MCF 10A (cell line): ENCODE data around the gene RHPN2. TPM values are rescaled to one million over a fixed set of nuclear protein-coding genes. Genes with fewer than 3 reads are reported as not detected.
"Not testable (repeated sequence)": the region's sequence is repeated elsewhere in the genome, so short reads cannot be mapped to it uniquely, and the experiment has no call there.

Source experiments
- BruUV-seq: library from RNA; stranded (reverse); fragments of 400-500 nt; replicated peaks from 2 replicates; lab custom pipeline; 2021; lab: Mats Ljungman, UMichigan
- CTCF ChIA-PET: fragments of 300-600 bp; sonication (Branson Sonifier 250); formaldehyde crosslinking; extraction: SDS; loops from one replicate; lab custom pipeline; 2021; ENCODE audit warnings: antibody characterized with exemption, inconsistent platforms; lab: Yijun Ruan, JAX
- POLR2A ChIA-PET: fragments of 300-600, 350-650 bp; sonication (Branson Sonifier 250); formaldehyde crosslinking; extraction: SDS; loops from one replicate; lab custom pipeline; 2020; ENCODE audit warnings: antibody characterized with exemption, inconsistent platforms; lab: Yijun Ruan, JAX
- DNase-seq: peaks from one replicate; pipeline ENCODE4 v3.0.0-alpha.2; 2018; ENCODE audit not compliant: unreplicated experiment
- H3K27ac Mint-ChIP-seq: one replicate; pipeline ENCODE4 v1.8.0; 2022; ENCODE audit warnings: mild to moderate bottlenecking, low read depth, mixed read lengths; ENCODE audit not compliant: unreplicated experiment
- H3K27me3 Mint-ChIP-seq: one replicate; pipeline ENCODE4 v1.8.0; 2022; ENCODE audit warnings: mixed read lengths; ENCODE audit not compliant: insufficient read depth, unreplicated experiment
- H3K36me3 Mint-ChIP-seq: one replicate; pipeline ENCODE4 v1.8.0; 2022; ENCODE audit warnings: mild to moderate bottlenecking, moderate library complexity, mixed read lengths; ENCODE audit not compliant: insufficient read depth, unreplicated experiment
- H3K4me1 Mint-ChIP-seq: one replicate; pipeline ENCODE4 v1.8.0; 2022; ENCODE audit warnings: mixed read lengths; ENCODE audit not compliant: insufficient read depth, unreplicated experiment
- H3K4me3 Mint-ChIP-seq: one replicate; pipeline ENCODE4 v1.8.0; 2022; ENCODE audit warnings: mild to moderate bottlenecking, moderate library complexity, mixed read lengths; ENCODE audit not compliant: unreplicated experiment
- H3K9me3 Mint-ChIP-seq: one replicate; pipeline ENCODE4 v1.8.0; 2022; ENCODE audit warnings: mixed read lengths; ENCODE audit not compliant: unreplicated experiment
- CTCF ChIP-seq: fragments of 200-600 bp; IDR thresholded peaks from one replicate; pipeline ENCODE4 v1.8.0; 2022; ENCODE audit warnings: antibody characterized with exemption, mild to moderate bottlenecking; ENCODE audit not compliant: unreplicated experiment
- intact Hi-C: fragments of 100-400 bp; cut with micrococcal nuclease; formaldehyde crosslinking; loops from 2 replicates; pipeline ENCODE4 v1.14.1; 2022
- total RNA-seq: library from RNA; stranded (reverse); gene quantifications from 2 replicates; pipeline ENCODE4 v1.2.3, GENCODE V29; 2022

RHPN2 gene
- total RNA-seq, 1 experiment from 2014 or later = 5.5 TPM

- DNase-seq = no peak
- no peak for TF ChIP-seq CTCF
- peaks cover 6% of the 10 kb centered on the region for H3K36me3 Mint-ChIP-seq
- no peaks in the 10 kb centered on the region for H3K27me3 Mint-ChIP-seq
- peak overlapping the region; percentile 31 for H3K27ac Mint-ChIP-seq
- no peaks in the 10 kb centered on the region for H3K9me3 Mint-ChIP-seq
- H3K4me3 Mint-ChIP-seq = no peak overlapping the region
- H3K4me1 Mint-ChIP-seq = no peaks in the 10 kb centered on the region
- intact Hi-C loops = no loop called here
- no TSS peak for BruUV-seq
- ChIA-PET CTCF (no interaction called here), POLR2A (no interaction called here)
These were observed 40.3 kb downstream of the RHPN2 start for GRCh38 chr19:33024398-33024797.

GRCh38 chr19:33022472-33023116, 42.1 kb downstream of the RHPN2 start:
- no peaks in the 10 kb centered on the region for H3K27me3 Mint-ChIP-seq

GRCh38 chr19:33010891-33011290, 53.8 kb downstream of the RHPN2 start:
- POLR2A ChIA-PET, H3K27ac Mint-ChIP-seq, DNase-seq, H3K4me3 Mint-ChIP-seq, BruUV-seq, H3K9me3 Mint-ChIP-seq, H3K4me1 Mint-ChIP-seq, intact Hi-C loops, CTCF ChIA-PET, H3K27me3 Mint-ChIP-seq: not testable (repeated sequence)
- H3K36me3 Mint-ChIP-seq = peaks cover 34% of the 10 kb centered on the region

More at GRCh38 chr19:33022472-33023116, 42.1 kb downstream of the RHPN2 start:
- BruUV-seq = no TSS peak
- no peak for TF ChIP-seq CTCF
- no peak overlapping the region for H3K4me3 Mint-ChIP-seq
- intact Hi-C loops = no loop called here
- DNase-seq = no peak
- no peak overlapping the region for H3K27ac Mint-ChIP-seq
- peaks cover 10% of the 10 kb centered on the region for H3K36me3 Mint-ChIP-seq
- H3K4me1 Mint-ChIP-seq = no peaks in the 10 kb centered on the region
- CTCF ChIA-PET = interaction anchor here (0.6 to 0.8 kb wide), 3 partner anchors 46 to 958 kb away, joined by 3 read pairs; no protein-coding TSS in a partner anchor
- H3K9me3 Mint-ChIP-seq = no peaks in the 10 kb centered on the region
- POLR2A ChIA-PET = no interaction called here

- no peaks in the 10 kb centered on the region for H3K9me3 Mint-ChIP-seq
- H3K27me3 Mint-ChIP-seq = no peaks in the 10 kb centered on the region
- intact Hi-C loops = no loop called here
- BruUV-seq = no TSS peak
- H3K4me3 Mint-ChIP-seq = no peak overlapping the region
- no peak for TF ChIP-seq CTCF
- POLR2A ChIA-PET = no interaction called here
- peaks cover 41% of the 10 kb centered on the region for H3K36me3 Mint-ChIP-seq
- H3K27ac Mint-ChIP-seq = no peak overlapping the region
- no peaks in the 10 kb centered on the region for H3K4me1 Mint-ChIP-seq
- DNase-seq = no peak
- CTCF ChIA-PET = interaction anchor here (0.6 kb wide), 1 partner anchor 90 kb away, joined by 3 read pairs; no protein-coding TSS in a partner anchor
These were observed 56.0 kb downstream of the RHPN2 start for GRCh38 chr19:33008738-33009137.
